Urothelium cell line (cell line): ENCODE data around the gene NRROS.
"Not testable (repeated sequence)": the region's sequence is repeated elsewhere in the genome, so short reads cannot be mapped to it uniquely, and the experiment has no call there.

ENCODE experiments used
- DNase-seq: peaks from one replicate; pipeline ENCODE4 v3.0.0; 2011; ENCODE audit warnings: low spot score, mixed read lengths
- FAIRE-seq: peaks from 2 replicates; lab custom pipeline; 2011; peaks lifted over from hg19 to GRCh38; lab: Jason Lieb, UNC

The NRROS gene

GRCh38 chr3:196624067-196624790, 15.3 kb upstream of the NRROS start:
- DNase-seq (no peak), FAIRE-seq (no peak)

GRCh38 chr3:196624907-196625306, 14.6 kb upstream of the NRROS start:
- FAIRE-seq, result no peak
- DNase-seq, result no peak

GRCh38 chr3:196625331-196625730, 14.2 kb upstream of the NRROS start:
- DNase-seq, result no peak
- no peak for FAIRE-seq

GRCh38 chr3:196627918-196628231, 11.6 kb upstream of the NRROS start:
- no peak for FAIRE-seq
- no peak for DNase-seq

- no peak for DNase-seq
- FAIRE-seq, result no peak
Observed at GRCh38 chr3:196629228-196629627, 10.3 kb upstream of the NRROS start.

GRCh38 chr3:196631682-196632045, 7.8 kb upstream of the NRROS start:
- DNase-seq (no peak), FAIRE-seq (no peak)

GRCh38 chr3:196632046-196632751, 7.3 kb upstream of the NRROS start:
- FAIRE-seq, result no peak

GRCh38 chr3:196633555-196634151, 5.8 kb upstream of the NRROS start:
- FAIRE-seq (no peak), DNase-seq (no peak)

More at GRCh38 chr3:196632046-196632751, 7.3 kb upstream of the NRROS start:
- DNase-seq, result peak; percentile 89

- no peak for FAIRE-seq
- no peak for DNase-seq
Observed at GRCh38 chr3:196634224-196634623, 5.3 kb upstream of the NRROS start.

GRCh38 chr3:196634829-196635228, 4.7 kb upstream of the NRROS start:
- DNase-seq (no peak), FAIRE-seq (no peak)

GRCh38 chr3:196636369-196637349, 2.8 kb upstream of the NRROS start:
- FAIRE-seq, result no peak
- DNase-seq, result no peak

- not testable (repeated sequence) for DNase-seq, FAIRE-seq
Observed at GRCh38 chr3:196637941-196638340, 1.6 kb upstream of the NRROS start.

- DNase-seq (no peak), FAIRE-seq (no peak)
Observed at GRCh38 chr3:196638861-196639482, 522 bp upstream of the NRROS start.

GRCh38 chr3:196640297-196641018, 964 bp downstream of the NRROS start:
- DNase-seq (no peak), FAIRE-seq (no peak)

GRCh38 chr3:196641333-196642054, 2.0 kb downstream of the NRROS start:
- FAIRE-seq, result no peak

GRCh38 chr3:196642434-196642833, 2.9 kb downstream of the NRROS start:
- FAIRE-seq, result no peak

More at GRCh38 chr3:196641333-196642054, 2.0 kb downstream of the NRROS start:
- DNase-seq, result no peak

GRCh38 chr3:196643201-196643749, 3.8 kb downstream of the NRROS start:
- DNase-seq (no peak), FAIRE-seq (no peak)

More at GRCh38 chr3:196642434-196642833, 2.9 kb downstream of the NRROS start:
- no peak for DNase-seq

GRCh38 chr3:196643761-196644160, 4.3 kb downstream of the NRROS start:
- no peak for DNase-seq
- no peak for FAIRE-seq

GRCh38 chr3:196645096-196645495, 5.6 kb downstream of the NRROS start:
- no peak for FAIRE-seq

More at GRCh38 chr3:196645096-196645495, 5.6 kb downstream of the NRROS start:
- no peak for DNase-seq
